Erythroblast (primary cell): ENCODE measurements around the gene ICAM4.

Experiments
- GATA1 ChIP-seq: IDR thresholded peaks from 2 replicates; pipeline ENCODE4 v1.6.1; 2011; ENCODE audit warnings: low read depth, mild to moderate bottlenecking, control low read depth, low read length, moderate library complexity
- POLR2A ChIP-seq: IDR thresholded peaks from 2 replicates; pipeline ENCODE4 v1.6.1; 2011; ENCODE audit warnings: mild to moderate bottlenecking, low read length

GRCh38 chr19:10260141-10260584, 26.6 kb upstream of the ICAM4 start:
- no peak for TF ChIP-seq POLR2A
- no peak for TF ChIP-seq GATA1
